GM12891 (cell line): ENCODE results near the gene ID1.
A peak's percentile ranks its signal among the peaks of the same experiment; 100 is the strongest.

Experiments
- POLR2A ChIP-seq: IDR thresholded peaks from 2 replicates; pipeline ENCODE4 v1.6.1; 2011; ENCODE audit warnings: low read depth, low read length, control low read depth
- POLR2AphosphoS5 ChIP-seq: IDR thresholded peaks from 2 replicates; pipeline ENCODE4 v1.6.1; 2011; ENCODE audit warnings: low read depth, low read length, control low read depth
- POU2F2 ChIP-seq: IDR thresholded peaks from 2 replicates; pipeline ENCODE4 v1.6.1; 2011; ENCODE audit warnings: low read depth, mild to moderate bottlenecking, control low read depth, low read length, moderate library complexity
- SPI1 ChIP-seq: IDR thresholded peaks from 2 replicates; pipeline ENCODE4 v1.6.1; 2011; ENCODE audit warnings: low read depth, low read length, control low read depth
- TAF1 ChIP-seq: IDR thresholded peaks from 2 replicates; pipeline ENCODE4 v1.6.1; 2011; ENCODE audit warnings: low read depth, low read length, control low read depth

DNA sequence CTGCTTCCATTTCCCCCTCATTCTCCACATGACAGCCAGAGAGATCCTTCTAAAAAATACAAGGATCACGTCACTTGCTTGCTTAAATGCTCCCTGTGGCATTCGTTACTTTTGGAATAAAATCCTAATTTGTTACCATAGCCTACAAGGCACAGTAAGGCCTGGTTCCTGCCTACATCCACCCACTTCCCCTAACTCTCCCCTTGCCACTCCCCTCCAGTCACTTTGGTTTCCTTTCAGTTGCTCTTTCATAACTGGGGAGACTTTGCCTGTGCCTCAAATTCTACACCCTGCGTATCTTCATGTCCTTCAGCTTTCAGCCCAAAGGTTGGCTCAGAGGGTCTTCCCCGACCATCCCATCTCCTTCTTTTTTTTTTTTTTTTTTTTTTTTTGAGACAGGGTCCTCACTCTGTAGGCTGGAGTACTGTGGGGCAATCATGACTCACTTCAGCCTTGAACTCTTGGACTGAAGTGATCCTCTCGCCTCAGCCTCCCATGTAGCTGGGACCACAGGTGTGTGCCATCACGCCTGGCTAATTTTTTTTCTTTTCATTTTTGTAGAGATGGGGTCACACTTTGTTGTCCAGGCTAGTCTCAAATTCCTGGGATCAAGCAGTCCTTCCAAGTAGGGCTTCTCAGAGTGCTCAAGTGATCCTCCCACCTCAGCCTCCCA, 12.5 kb downstream of the ID1 start:
- no peak for TF ChIP-seq POLR2A
- no peak for TF ChIP-seq TAF1
- no peak for TF ChIP-seq POLR2AphosphoS5
- peak; percentile 78 for TF ChIP-seq SPI1
- no peak for TF ChIP-seq POU2F2
